ENCODE results near the gene LUZP1.
A peak's percentile ranks its signal among the peaks of the same experiment; 100 is the strongest.

LUZP1 gene

GRCh38 chr1:23114424-23115079 is 54.1 kb downstream of the LUZP1 start:
- DNase-seq = no peak

- no peak for DNase-seq
Measured at GRCh38 chr1:23111600-23112535, 56.8 kb downstream of the LUZP1 start.

- no peak for DNase-seq
Measured at GRCh38 chr1:23110391-23110790, 58.3 kb downstream of the LUZP1 start.

GRCh38 chr1:23108918-23109533 is 59.6 kb downstream of the LUZP1 start:
- no peak for DNase-seq

- DNase-seq = no peak
Measured at GRCh38 chr1:23103001-23103889, 65.4 kb downstream of the LUZP1 start.

GRCh38 chr1:23102289-23102688 is 66.4 kb downstream of the LUZP1 start:
- no peak for DNase-seq

GRCh38 chr1:23101887-23102286 is 66.8 kb downstream of the LUZP1 start:
- DNase-seq = no peak

GRCh38 chr1:23101101-23101827 is 67.4 kb downstream of the LUZP1 start:
- no peak for DNase-seq

- DNase-seq = peak; percentile 70
Measured at GRCh38 chr1:23100074-23100748, 68.4 kb downstream of the LUZP1 start.

GRCh38 chr1:23099171-23099536 is 69.5 kb downstream of the LUZP1 start:
- DNase-seq = no peak

GRCh38 chr1:23098463-23099170 is 70.0 kb downstream of the LUZP1 start:
- DNase-seq = no peak

- no peak for DNase-seq
Measured at GRCh38 chr1:23097316-23097715, 71.3 kb downstream of the LUZP1 start.

GRCh38 chr1:23092447-23092846 is 76.2 kb downstream of the LUZP1 start:
- no peak for DNase-seq

- no peak for DNase-seq
Measured at GRCh38 chr1:23091545-23091944, 77.1 kb downstream of the LUZP1 start.

GRCh38 chr1:23090056-23090455 is 78.6 kb downstream of the LUZP1 start:
- DNase-seq = no peak

GRCh38 chr1:23088027-23088426 is 80.6 kb downstream of the LUZP1 start:
- DNase-seq = no peak

GRCh38 chr1:23085696-23086095 is 83.0 kb downstream of the LUZP1 start:
- DNase-seq = no peak

- no peak for DNase-seq
Measured at GRCh38 chr1:23084880-23085279, 83.8 kb downstream of the LUZP1 start.

GRCh38 chr1:23083714-23084480 is 84.8 kb downstream of the LUZP1 start:
- DNase-seq = no peak

- no peak for DNase-seq
Measured at GRCh38 chr1:23081376-23081775, 87.3 kb downstream of the LUZP1 start.
